Measurements from ENCODE around the gene RAB14.

GRCh38 chr9:121182101-121182836, 19.4 kb downstream of the RAB14 start:
- no peak for TF ChIP-seq CTCF (IDR thresholded peaks at IDR 0.05; ENCODE audit: poor library complexity)
- no peak for TF ChIP-seq EZH2 (IDR thresholded peaks at IDR 0.05; ENCODE audit: borderline replicate concordance)
- TF ChIP-seq EZH2phosphoT487 (IDR thresholded peaks at IDR 0.05; ENCODE audit: low read depth, severe bottlenecking, unreplicated experiment): no peak

Measured in hepatocyte (in vitro differentiated cells).